ENCODE measurements around the gene GAPDHS. TPM values are rescaled to one million over a fixed set of nuclear protein-coding genes. Genes with fewer than 3 reads are reported as not detected.

The GAPDHS gene
- total RNA-seq, 1 donor from 2014 or later: not detected

GRCh38 chr19:35502751-35503150 is 30.5 kb upstream of the GAPDHS start:
- H3K36me3 Mint-ChIP-seq (ENCODE audit: unreplicated experiment): no peaks in the 10 kb centered on the region

GRCh38 chr19:35506011-35506410 is 27.2 kb upstream of the GAPDHS start:
- no peak overlapping the region for H3K4me3 Mint-ChIP-seq (ENCODE audit: unreplicated experiment)
- peaks cover 4% of the 10 kb centered on the region for H3K9me3 Mint-ChIP-seq (ENCODE audit: unreplicated experiment)
- H3K27me3 Mint-ChIP-seq (ENCODE audit: unreplicated experiment): peaks cover 8% of the 10 kb centered on the region
- no peak for TF ChIP-seq CTCF (IDR thresholded peaks at IDR 0.05; ENCODE audit: partially characterized antibody, unreplicated experiment)
- H3K27ac Mint-ChIP-seq (ENCODE audit: unreplicated experiment): no peak overlapping the region
- no peaks in the 10 kb centered on the region for H3K36me3 Mint-ChIP-seq (ENCODE audit: unreplicated experiment)
- H3K4me1 Mint-ChIP-seq (ENCODE audit: low read depth, unreplicated experiment): no peaks in the 10 kb centered on the region
- DNase-seq: no peak

More at GRCh38 chr19:35502751-35503150, 30.5 kb upstream of the GAPDHS start:
- H3K27me3 Mint-ChIP-seq (ENCODE audit: unreplicated experiment): peaks cover 3% of the 10 kb centered on the region
- H3K4me1 Mint-ChIP-seq (ENCODE audit: low read depth, unreplicated experiment): no peaks in the 10 kb centered on the region
- TF ChIP-seq CTCF (IDR thresholded peaks at IDR 0.05; ENCODE audit: partially characterized antibody, unreplicated experiment): no peak
- no peak overlapping the region for H3K4me3 Mint-ChIP-seq (ENCODE audit: unreplicated experiment)
- peaks cover 1% of the 10 kb centered on the region for H3K9me3 Mint-ChIP-seq (ENCODE audit: unreplicated experiment)
- H3K27ac Mint-ChIP-seq (ENCODE audit: unreplicated experiment): no peak overlapping the region
- DNase-seq: no peak

DNA sequence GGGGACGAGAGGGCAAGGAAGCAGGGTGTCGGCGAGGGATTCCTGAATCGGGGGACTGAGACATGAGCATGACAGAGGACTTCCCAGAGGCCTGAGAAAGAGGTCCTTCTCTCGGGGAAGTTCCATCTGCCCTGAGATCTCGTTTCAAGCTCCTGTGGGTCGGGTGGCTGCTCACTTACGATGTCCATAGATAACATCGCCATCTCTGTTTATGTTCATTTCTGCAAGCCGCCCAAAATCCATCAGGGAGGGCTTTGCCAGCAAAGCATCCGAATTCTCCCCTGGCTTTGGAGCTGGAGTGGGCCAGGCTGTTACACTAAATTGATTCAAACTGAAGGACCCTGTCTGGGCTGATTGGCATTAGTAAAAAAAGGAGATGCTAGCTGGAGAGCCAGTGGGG is 25.7 kb upstream of the GAPDHS start:
- no peak for TF ChIP-seq CTCF (IDR thresholded peaks at IDR 0.05; ENCODE audit: partially characterized antibody, unreplicated experiment)
- no peaks in the 10 kb centered on the region for H3K36me3 Mint-ChIP-seq (ENCODE audit: unreplicated experiment)
- H3K4me3 Mint-ChIP-seq (ENCODE audit: unreplicated experiment): no peak overlapping the region

DNA sequence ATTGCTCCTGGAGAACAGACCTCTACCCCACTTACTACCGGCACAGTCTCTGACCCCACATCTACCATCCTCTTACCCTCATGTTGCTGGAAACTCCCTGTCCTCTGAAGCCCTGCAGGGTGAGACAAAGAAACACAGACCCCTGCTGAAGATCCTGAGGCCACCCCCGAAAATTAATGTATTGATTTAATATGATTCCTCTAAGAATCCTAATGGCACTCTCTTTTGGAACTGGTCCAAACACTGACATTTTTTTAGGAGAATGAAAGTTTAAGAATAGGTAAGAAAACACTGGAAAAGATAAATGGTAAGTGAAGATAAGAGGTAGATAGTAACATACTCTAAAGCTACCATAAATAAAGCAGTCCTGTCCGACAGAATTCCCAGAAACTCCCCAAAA is 25.1 kb upstream of the GAPDHS start:
- H3K4me3 Mint-ChIP-seq (ENCODE audit: unreplicated experiment): no peak overlapping the region
- H3K27ac Mint-ChIP-seq (ENCODE audit: unreplicated experiment): no peak overlapping the region
- DNase-seq: no peak
- peaks cover 13% of the 10 kb centered on the region for H3K27me3 Mint-ChIP-seq (ENCODE audit: unreplicated experiment)
- H3K9me3 Mint-ChIP-seq (ENCODE audit: unreplicated experiment): peaks cover 5% of the 10 kb centered on the region
- H3K4me1 Mint-ChIP-seq (ENCODE audit: low read depth, unreplicated experiment): no peaks in the 10 kb centered on the region
- no peak for TF ChIP-seq CTCF (IDR thresholded peaks at IDR 0.05; ENCODE audit: partially characterized antibody, unreplicated experiment)
- no peaks in the 10 kb centered on the region for H3K36me3 Mint-ChIP-seq (ENCODE audit: unreplicated experiment)

More for the DNA sequence above, 25.7 kb upstream of the GAPDHS start:
- no peak for DNase-seq
- Mint-ChIP-seq H3K27ac (ENCODE audit: unreplicated experiment) (no peak overlapping the region), H3K4me1 (ENCODE audit: low read depth, unreplicated experiment) (no peaks in the 10 kb centered on the region), H3K27me3 (ENCODE audit: unreplicated experiment) (peaks cover 13% of the 10 kb centered on the region), H3K9me3 (ENCODE audit: unreplicated experiment) (peaks cover 2% of the 10 kb centered on the region)

DNA sequence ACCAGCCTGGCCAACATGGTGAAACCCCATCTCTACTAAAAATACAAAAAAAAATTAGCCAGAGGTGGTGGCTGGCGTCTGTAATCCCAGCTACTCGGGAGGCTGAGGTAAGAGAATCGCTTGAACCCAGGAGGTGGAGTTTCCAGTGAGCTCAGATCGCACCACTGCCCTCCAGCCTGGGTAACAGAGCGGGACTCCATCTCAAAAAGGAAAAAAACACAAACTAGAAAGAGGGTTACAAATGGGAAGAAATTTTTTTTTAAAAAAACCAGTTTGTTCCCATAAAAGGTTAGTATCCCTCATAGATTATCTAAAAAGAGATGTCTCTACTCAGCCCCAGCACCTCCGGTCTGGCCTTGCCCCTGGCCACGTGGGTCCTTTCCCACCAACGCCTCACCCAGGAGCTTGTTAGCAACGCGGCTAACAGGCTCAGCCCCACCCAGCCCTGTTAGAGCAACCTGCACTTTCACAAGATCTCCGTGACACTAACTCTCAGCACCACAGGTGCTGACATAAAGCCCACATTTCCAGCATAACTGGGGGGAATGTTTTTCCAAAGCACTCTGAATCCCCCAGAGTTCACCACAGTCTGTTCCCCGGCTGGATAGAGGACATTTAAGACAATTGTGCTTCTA is 24.1 kb upstream of the GAPDHS start:
- Mint-ChIP-seq H3K4me1 (ENCODE audit: low read depth, unreplicated experiment) (no peaks in the 10 kb centered on the region), H3K27me3 (ENCODE audit: unreplicated experiment) (peaks cover 13% of the 10 kb centered on the region), H3K4me3 (ENCODE audit: unreplicated experiment) (no peak overlapping the region), H3K36me3 (ENCODE audit: unreplicated experiment) (no peaks in the 10 kb centered on the region), H3K9me3 (ENCODE audit: unreplicated experiment) (peaks cover 5% of the 10 kb centered on the region), H3K27ac (ENCODE audit: unreplicated experiment) (no peak overlapping the region)
- TF ChIP-seq CTCF (IDR thresholded peaks at IDR 0.05; ENCODE audit: partially characterized antibody, unreplicated experiment): no peak
- no peak for DNase-seq
